Right lobe of liver (tissue), 4 donors: ENCODE data around the gene SERINC3.

ENCODE experiments used
- CTCF ChIP-seq, 4 donors: fragments of 200-600 bp in 3 of 4; fragments of 450-650 bp in 1 of 4; IDR thresholded peaks; one replicate each; pipeline versions ENCODE4 v1.5.1 to v1.8.0; 2016 to 2022; ENCODE audit warnings: antibody characterized with exemption in 4 of 4, mild to moderate bottlenecking in 2 of 4
- POLR2A ChIP-seq: fragments of 450-650 bp; IDR thresholded peaks from one replicate; pipeline ENCODE4 v1.6.1; 2017; ENCODE audit warnings: antibody characterized with exemption, mild to moderate bottlenecking
- donor health status: DM: no; HTN: no; CAD: no.
- donor health status: DM: no; HTN: no; CAD: no.
- donor health status: DM: no; HTN: yes; CAD: no.

DNA sequence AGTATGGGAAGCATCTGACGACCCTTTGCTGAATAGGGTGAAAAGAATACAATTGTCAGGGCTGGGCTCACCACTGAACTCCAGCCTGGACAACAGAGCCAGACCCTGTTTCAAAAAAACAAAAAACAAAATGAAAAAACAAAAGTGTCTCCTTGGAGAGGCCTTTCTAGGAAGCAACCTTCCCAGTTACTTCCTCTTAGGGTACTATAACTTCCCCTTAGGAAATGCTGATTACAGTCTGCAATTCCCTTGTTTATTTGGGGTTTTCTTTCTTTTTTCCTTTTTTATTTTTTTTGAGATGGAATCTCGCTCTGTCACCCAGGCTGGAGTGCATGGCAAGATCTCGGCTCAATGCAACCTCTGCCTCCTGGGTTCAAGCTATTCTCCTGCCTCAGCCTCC, 66.7 kb downstream of the SERINC3 start:
- no peak for TF ChIP-seq CTCF (IDR thresholded peaks at IDR 0.05)
- TF ChIP-seq POLR2A: no peak
